22Rv1 (cell line): ENCODE measurements around the gene DGKG.

ENCODE experiments used
- CTCF ChIP-seq: fragments of 450-650 bp; IDR thresholded peaks from 2 replicates; pipeline ENCODE4 v1.5.1; 2017; ENCODE audit warnings: mild to moderate bottlenecking
- ZFX ChIP-seq: fragments of 450-650 bp; IDR thresholded peaks from 2 replicates; pipeline ENCODE4 v1.6.1; 2017; ENCODE audit warnings: antibody characterized with exemption, borderline replicate concordance

GRCh38 chr3:186359078-186359477 lies 3.0 kb downstream of the DGKG start:
- no peak for TF ChIP-seq CTCF
- no peak for TF ChIP-seq ZFX
